ENCODE data around the gene GLTP.

- TF ChIP-seq CTCF (IDR thresholded peaks at IDR 0.05) (no peak), POLR2A (IDR thresholded peaks at IDR 0.05) (no peak)
Observed at GRCh38 chr12:109832541-109833306, 47.6 kb downstream of the GLTP start.

All from heart left ventricle (tissue), 13 donors.